Pancreas (tissue), 10 donors: ENCODE measurements around the gene SRRM2. TPM values are rescaled to one million over a fixed set of nuclear protein-coding genes. Genes with fewer than 3 reads are reported as not detected.

ENCODE experiments used
- ATAC-seq, 4 donors: fragments of 200-7000 bp; cut with Tn5 transposase; one replicate each; pipeline versions ENCODE4 v1.8.0 to v1.9.1; 2020; ENCODE audit warnings: mild to moderate bottlenecking in 4 of 4, moderate library complexity in 4 of 4
- DNase-seq, 6 donors: peaks; one replicate each; pipeline ENCODE4 v3.0.0-alpha.2; 2020
- FAIRE-seq: peaks from 2 replicates; lab custom pipeline; 2012; peaks lifted over from hg19 to GRCh38; lab: Jason Lieb, UNC
- H3K27ac ChIP-seq, 4 donors: fragments of 200-600 bp; sonication (generic); 1 replicate in 3 of 4; 2 replicates in 1 of 4; pipeline versions ENCODE4 v1.5.0 to v1.8.0; 2020
- H3K27me3 ChIP-seq, 4 donors: fragments of 200-600 bp; one replicate each; pipeline ENCODE4 v1.8.0; 2021
- H3K36me3 ChIP-seq, 3 donors: fragments of 200-600 bp; sonication (generic) in 1 of 3; one replicate each; pipeline versions ENCODE4 v1.5.0 to v1.8.0; 2020 to 2021
- H3K4me1 ChIP-seq, 3 donors: fragments of 200-600 bp; one replicate each; pipeline ENCODE4 v1.8.0; 2021
- H3K4me3 ChIP-seq, 4 donors: fragments of 200-600 bp; sonication (generic) in 2 of 4; one replicate each; pipeline versions ENCODE4 v1.5.0 to v1.8.0; 2020 to 2021
- H3K9me3 ChIP-seq, 4 donors: fragments of 200-600 bp; one replicate each; pipeline ENCODE4 v1.8.0; 2021
- WGBS, 2 donors: extraction: QIAGEN DNeasy Blood & Tissue Kit; methylation state at CpG; one replicate each; pipeline ENCODE4 v1.1.7; 2013; 5-methylcytosine and 5-hydroxymethylcytosine counted together
- intact Hi-C, 3 donors: fragments of 100-400 bp; cut with DNase I; formaldehyde crosslinking; loops; one replicate each; pipeline versions ENCODE4 v1.11.1 to v1.14.2; 2022
- polyA plus RNA-seq, 2 donors: library from polyadenylated mRNA; stranded (reverse); fragments of 200-250 nt; gene quantifications; one replicate each; pipeline ENCODE4 v1.2.3, GENCODE V29; 2013
- total RNA-seq, 6 donors: library from RNA; stranded (reverse); fragmentation: NEBNext Ultra II Directional in 4 of 6; extraction: Animal tissue kit (Norgen Biotek cat#: 25700) in 4 of 6; gene quantifications; one replicate each; pipeline versions ENCODE4 v1.2.1 to v1.2.4, GENCODE V29; 2021 to 2023
- TF ChIP-seq, protein P1 (sequence below), 4 donors: fragments of 200-600 bp; sonication (generic) in 3 of 4; IDR thresholded peaks; one replicate each; pipeline versions ENCODE4 v1.5.0 to v1.8.0; 2021; ENCODE audit warnings: antibody characterized with exemption in 4 of 4
- donor health status: healthy with polysubstance abuse.
- donor health status: DM: no; HTN: no; CAD: no; lungs with moderate emphysema.
- donor health status: DM: no; HTN: no; CAD: no.
- donor health status: control.
- donor health status: control.
- donor health status: Bipolar disorder and iron deficiency.
- donor health status: DM: yes; HTN: yes; CAD: no.
- donor health status: DM: no; HTN: no; CAD: no.
- donor health status: DM: no; HTN: no; CAD: no.
- donor health status: DM: yes; HTN: yes; CAD: no.

SRRM2 gene
- total and polyA plus RNA-seq, 8 donors, result 244 to 1,932 (median 380) TPM

- DNase-seq, result no peak
- Histone ChIP-seq H3K27ac (no peak overlapping the region), H3K27me3 (no peaks in the 10 kb centered on the region), H3K9me3 (no peaks in the 10 kb centered on the region), H3K36me3 (no peaks in the 10 kb centered on the region), H3K4me3 (no peak overlapping the region), H3K4me1 (peaks cover 0 to 12% (median 0%) of the 10 kb centered on the region in 3 donors)
- ATAC-seq, result no peak
- 78 to 87% methylated on average over 10 of the region's 10 CpGs for WGBS, 2 donors
- intact Hi-C loops, result no loop called here
- FAIRE-seq, result no peak
- TF ChIP-seq, protein P1, sequence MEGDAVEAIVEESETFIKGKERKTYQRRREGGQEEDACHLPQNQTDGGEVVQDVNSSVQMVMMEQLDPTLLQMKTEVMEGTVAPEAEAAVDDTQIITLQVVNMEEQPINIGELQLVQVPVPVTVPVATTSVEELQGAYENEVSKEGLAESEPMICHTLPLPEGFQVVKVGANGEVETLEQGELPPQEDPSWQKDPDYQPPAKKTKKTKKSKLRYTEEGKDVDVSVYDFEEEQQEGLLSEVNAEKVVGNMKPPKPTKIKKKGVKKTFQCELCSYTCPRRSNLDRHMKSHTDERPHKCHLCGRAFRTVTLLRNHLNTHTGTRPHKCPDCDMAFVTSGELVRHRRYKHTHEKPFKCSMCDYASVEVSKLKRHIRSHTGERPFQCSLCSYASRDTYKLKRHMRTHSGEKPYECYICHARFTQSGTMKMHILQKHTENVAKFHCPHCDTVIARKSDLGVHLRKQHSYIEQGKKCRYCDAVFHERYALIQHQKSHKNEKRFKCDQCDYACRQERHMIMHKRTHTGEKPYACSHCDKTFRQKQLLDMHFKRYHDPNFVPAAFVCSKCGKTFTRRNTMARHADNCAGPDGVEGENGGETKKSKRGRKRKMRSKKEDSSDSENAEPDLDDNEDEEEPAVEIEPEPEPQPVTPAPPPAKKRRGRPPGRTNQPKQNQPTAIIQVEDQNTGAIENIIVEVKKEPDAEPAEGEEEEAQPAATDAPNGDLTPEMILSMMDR (IDR thresholded peaks at IDR 0.05), result no peak
Measured at GRCh38 chr16:2716948-2717347, 35.5 kb upstream of the SRRM2 start.

- peak in 1 of 6 donors; percentile 50 for DNase-seq
- intact Hi-C loops, result no loop called here
- no peak for FAIRE-seq
- Histone ChIP-seq H3K9me3 (no peaks in the 10 kb centered on the region), H3K36me3 (no peaks in the 10 kb centered on the region), H3K27me3 (no peaks in the 10 kb centered on the region), H3K4me3 (no peak overlapping the region), H3K27ac (no peak overlapping the region), H3K4me1 (peaks cover 0 to 12% (median 0%) of the 10 kb centered on the region in 3 donors)
- TF ChIP-seq, protein P1 (IDR thresholded peaks at IDR 0.05), result no peak
- no peak for ATAC-seq
- 83 to 84% methylated on average over 19 to 21 of the region's 21 CpGs for WGBS, 2 donors
Measured at GRCh38 chr16:2717383-2718263, 34.8 kb upstream of the SRRM2 start.

DNA sequence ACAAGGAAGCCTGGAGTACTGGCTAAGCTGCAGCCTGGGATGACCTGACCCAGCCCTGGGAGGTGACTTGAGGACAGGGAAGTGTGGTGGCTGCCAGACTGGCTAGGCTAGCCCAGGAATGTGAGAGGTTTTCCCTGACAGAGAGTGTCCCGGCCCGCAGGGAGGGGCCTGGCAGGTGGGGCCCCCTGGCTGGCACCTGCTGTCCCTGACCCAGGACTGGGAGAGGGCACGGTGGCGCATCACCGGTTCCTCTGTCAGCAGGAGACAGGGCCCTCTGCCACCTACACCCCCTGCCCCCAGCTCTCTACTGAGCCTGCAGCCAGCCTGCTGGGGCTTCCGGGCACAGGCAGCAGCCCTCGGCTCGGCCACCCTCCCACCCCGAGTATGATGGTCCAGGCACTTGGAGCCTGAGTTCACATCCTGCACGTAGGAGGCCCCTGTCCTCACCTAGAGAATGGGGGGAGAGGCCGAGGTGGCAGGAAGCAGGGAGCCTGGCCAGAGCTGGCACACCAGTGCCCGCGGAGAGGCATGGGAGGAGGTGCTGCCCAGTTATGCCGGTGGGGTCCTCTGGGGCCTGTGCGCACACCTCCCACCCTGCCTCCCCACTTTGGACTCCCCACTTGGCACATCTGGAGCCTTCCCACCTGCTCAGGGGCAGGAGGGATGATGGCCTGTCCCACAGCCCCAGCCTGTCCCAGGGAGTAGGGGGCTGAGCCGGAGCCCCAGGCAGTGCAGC, 32.9 kb upstream of the SRRM2 start:
- no peak overlapping the region for H3K27ac ChIP-seq

DNA sequence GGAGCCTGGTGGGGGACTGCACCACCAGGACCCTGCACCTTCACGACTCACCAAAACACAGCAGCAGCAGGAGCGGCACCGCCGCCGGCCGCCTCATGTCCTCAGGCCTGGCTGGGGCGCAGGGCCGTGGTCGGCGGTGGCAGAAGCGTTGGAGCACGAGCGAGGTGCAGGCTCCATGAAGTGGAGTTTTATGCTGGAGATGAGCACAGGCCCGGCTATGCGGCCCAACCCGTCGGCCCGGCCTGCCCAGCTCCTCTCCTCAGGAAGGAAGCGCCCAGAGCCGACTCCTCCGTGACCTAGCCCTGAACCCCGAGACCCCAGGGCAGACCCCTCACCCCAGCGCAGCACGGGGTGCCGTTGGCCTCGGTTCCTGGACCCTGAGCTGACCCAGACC, 32.4 kb upstream of the SRRM2 start, which contains the start of gene PRSS27:
Gene PRSS27 (minus strand): TSS at position 161 of the 394 bp plus-strand sequence. CDS start 64 bp downstream, at position 97.
- H3K27ac ChIP-seq, result peak within 1 kb of the TSS; percentile 20 to 71 (median 36)
- 83 to 89% methylated on average over 19 to 26 of the region's 26 CpGs for whole genome bisulfite sequencing, 2 donors
- TF ChIP-seq, protein P1 (IDR thresholded peaks at IDR 0.05), result no peak
- DNase-seq (peak in 2 of 6 donors; percentile 31 to 69), ATAC-seq (no peak), FAIRE-seq (no peak)
- H3K27me3 ChIP-seq, result no peaks in the 10 kb centered on the region
- H3K4me3 ChIP-seq, result peak within 1 kb of the TSS; percentile 37 to 79 (median 71)
- intact Hi-C loops, result no loop called here
- peaks cover 0 to 12% (median 0%) of the 10 kb centered on the region in 3 donors for H3K4me1 ChIP-seq
- no peaks in the 10 kb centered on the region for H3K36me3 ChIP-seq
- H3K9me3 ChIP-seq, result no peaks in the 10 kb centered on the region

More for the DNA sequence above, 32.9 kb upstream of the SRRM2 start:
- TF ChIP-seq, protein P1 (IDR thresholded peaks at IDR 0.05), result no peak
- WGBS, 2 donors, result 55 to 69% methylated on average over 16 of the region's 16 CpGs
- H3K4me3 ChIP-seq, result no peak overlapping the region
- H3K9me3 ChIP-seq, result no peaks in the 10 kb centered on the region
- FAIRE-seq (no peak), ATAC-seq (peak in 1 of 4 donors; percentile 7), DNase-seq (peak in 4 of 6 donors; percentile 33 to 75 (median 50))
- intact Hi-C loops, result no loop called here
- H3K4me1 ChIP-seq, result peaks cover 0 to 12% (median 0%) of the 10 kb centered on the region in 3 donors
- H3K36me3 ChIP-seq, result no peaks in the 10 kb centered on the region
- no peaks in the 10 kb centered on the region for H3K27me3 ChIP-seq
